GM15510 (cell line): ENCODE data around the gene ASB10.

Experiments used
- POLR2A ChIP-seq: IDR thresholded peaks from 3 replicates; pipeline ENCODE4 v1.6.1; 2011; ENCODE audit warnings: borderline replicate concordance; ENCODE audit not compliant: insufficient read length; ENCODE audit errors: extremely low read depth

Gene ASB10

DNA sequence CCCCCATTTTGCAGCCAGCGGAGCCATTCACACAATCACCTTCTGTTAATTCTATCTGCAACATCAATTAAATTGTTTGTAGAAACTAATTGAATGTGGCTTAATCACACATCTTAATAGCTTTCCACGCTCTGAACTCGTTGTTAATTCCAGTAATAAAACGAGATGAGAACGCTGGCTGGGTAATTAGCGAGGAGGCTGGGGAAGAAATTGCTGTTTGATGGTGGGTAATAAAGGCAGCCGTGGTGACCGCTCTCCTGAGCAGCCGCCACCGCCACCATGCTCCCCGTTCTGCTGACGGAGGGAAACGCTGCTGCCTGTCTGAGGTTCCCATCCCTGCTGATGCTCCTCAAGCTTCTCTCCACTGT, 55.8 kb downstream of the ASB10 start:
- no peak for TF ChIP-seq POLR2A

DNA sequence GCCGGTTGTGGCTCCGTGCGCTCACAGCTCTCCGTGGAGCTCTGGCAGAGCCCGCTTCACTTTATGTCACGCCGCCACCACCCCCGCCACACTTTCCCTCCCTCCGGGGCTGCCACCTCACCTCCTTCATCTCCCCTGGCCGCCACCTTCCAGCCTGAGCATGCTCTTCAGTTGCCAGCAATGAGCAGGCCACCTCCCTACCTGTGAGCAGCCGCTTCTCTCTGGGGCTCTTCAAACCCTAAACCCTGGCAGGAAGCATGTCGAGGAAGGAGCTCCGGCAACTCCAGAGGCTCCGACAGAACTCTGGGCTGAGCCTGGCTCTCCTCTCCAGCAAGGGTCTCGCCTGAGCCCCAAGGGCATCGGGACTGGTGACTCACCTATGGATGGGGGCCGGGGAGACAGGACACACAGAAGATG, 56.3 kb downstream of the ASB10 start:
- no peak for TF ChIP-seq POLR2A

- TF ChIP-seq POLR2A, result no peak
These were observed 57.0 kb downstream of the ASB10 start for GRCh38 chr7:151129960-151130591.

DNA sequence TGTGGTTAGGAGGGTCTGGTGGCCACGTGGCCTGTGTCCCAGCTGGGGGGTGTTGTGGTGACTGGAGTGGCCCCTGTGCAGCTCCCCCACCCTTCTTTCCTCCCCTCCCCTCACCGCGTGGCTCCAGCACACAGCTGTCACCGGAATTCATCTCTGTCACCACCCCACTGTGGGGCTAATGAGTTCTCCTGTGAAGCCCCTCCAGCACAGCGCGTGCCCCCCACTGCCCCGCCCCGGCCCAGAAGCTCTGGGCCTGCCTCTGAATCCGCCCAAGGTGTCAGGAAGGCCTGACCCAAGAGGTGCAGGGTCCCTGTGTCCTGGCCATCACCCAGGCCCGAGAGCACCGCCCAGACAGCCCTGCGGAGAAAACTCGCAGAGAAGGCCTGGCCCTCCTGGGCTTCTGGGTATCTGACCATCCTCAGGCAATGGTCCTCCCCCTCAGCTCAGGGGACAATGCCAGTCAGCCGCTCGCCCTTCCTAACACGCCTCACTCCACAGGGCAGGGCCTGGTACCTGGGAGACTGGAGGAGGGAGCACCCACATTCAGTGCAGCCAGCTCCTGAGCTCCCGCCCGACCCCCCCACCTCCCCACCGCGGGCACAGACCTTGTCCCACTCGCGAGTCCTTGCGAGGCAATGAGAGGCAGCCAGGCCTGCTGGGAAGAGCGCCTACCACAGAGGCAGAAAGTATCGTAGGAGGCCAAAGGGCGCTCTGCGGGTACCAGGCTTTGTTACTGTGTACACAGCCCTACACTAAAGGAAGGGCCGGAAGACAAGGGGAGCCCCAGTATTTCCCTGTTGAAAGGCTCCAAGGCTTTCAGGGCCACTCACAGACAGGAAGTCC, 57.7 kb downstream of the ASB10 start:
- TF ChIP-seq POLR2A, result no peak

GRCh38 chr7:151128716-151129115, 58.3 kb downstream of the ASB10 start:
- no peak for TF ChIP-seq POLR2A

GRCh38 chr7:151128144-151128543, 58.9 kb downstream of the ASB10 start:
- TF ChIP-seq POLR2A, result no peak

- TF ChIP-seq POLR2A, result no peak
These were observed 60.4 kb downstream of the ASB10 start for GRCh38 chr7:151126491-151127137.

DNA sequence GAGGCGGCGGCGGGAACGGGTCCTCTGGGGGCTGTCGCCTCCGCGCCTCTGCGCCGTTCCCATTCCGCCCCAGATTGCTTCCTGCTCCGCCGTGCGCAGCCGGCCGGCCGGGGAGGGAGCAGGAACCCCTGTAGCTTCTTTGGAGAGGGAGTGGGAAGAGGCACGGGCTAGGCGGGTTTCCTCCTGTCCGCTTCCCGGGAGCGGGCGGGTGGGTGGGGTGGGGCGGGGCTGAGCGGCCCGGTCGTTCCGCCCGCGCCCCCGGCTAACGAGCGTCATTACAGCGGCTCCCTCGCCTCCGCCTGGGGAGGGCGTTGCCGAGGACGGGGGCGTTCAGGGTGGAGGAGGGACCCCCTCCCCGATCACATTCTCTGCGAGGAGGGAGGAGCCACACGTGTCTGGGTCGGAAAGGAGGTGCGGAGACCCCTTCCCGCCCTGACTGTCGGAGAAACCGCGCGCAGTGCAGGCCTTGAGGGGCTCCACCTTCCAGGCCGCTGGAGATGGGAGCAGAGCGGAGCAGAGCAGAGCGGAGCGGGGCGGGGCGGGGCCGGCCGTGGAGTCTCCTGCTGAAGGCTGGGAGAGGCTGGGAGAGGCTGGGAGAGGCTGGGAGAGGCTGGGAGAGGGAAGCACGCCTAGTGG, 61.1 kb downstream of the ASB10 start:
- no peak for TF ChIP-seq POLR2A
